GM21526 (cell line): ENCODE results near the gene GPR148.

Experiments
- ATAC-seq: cut with Tn5 transposase; IDR thresholded peaks from one replicate; pipeline ENCODE4 v1.9.1; 2021; ENCODE audit warnings: moderate library complexity; ENCODE audit not compliant: unreplicated experiment, low FRiP score

Gene GPR148

GRCh38 chr2:130744287-130745117 is 15.6 kb downstream of the GPR148 start:
- ATAC-seq: no peak

- no peak for ATAC-seq
Measured at GRCh38 chr2:130749078-130749477, 20.2 kb downstream of the GPR148 start.

- ATAC-seq: no peak
Measured at GRCh38 chr2:130749641-130750040, 20.8 kb downstream of the GPR148 start.

- no peak for ATAC-seq
Measured at GRCh38 chr2:130754811-130755210, 25.9 kb downstream of the GPR148 start.

GRCh38 chr2:130755256-130756052 is 26.6 kb downstream of the GPR148 start, which contains the start of gene AMER3:
TSS of gene AMER3 (plus strand) at chr2:130755540. CDS start at chr2:130762073, 6,533 bp downstream.
- no peak for ATAC-seq

- ATAC-seq: no peak
Measured at GRCh38 chr2:130756053-130756873, 27.4 kb downstream of the GPR148 start.

GRCh38 chr2:130756874-130757668 is 28.2 kb downstream of the GPR148 start:
- ATAC-seq: no peak

GRCh38 chr2:130759906-130760753 is 31.3 kb downstream of the GPR148 start:
- ATAC-seq: no peak

- ATAC-seq: no peak
Measured at GRCh38 chr2:130760754-130761751, 32.2 kb downstream of the GPR148 start.

GRCh38 chr2:130762031-130762909 is 33.4 kb downstream of the GPR148 start:
- ATAC-seq: no peak

- no peak for ATAC-seq
Measured at GRCh38 chr2:130762910-130763385, 34.1 kb downstream of the GPR148 start.

GRCh38 chr2:130763405-130763804 is 34.5 kb downstream of the GPR148 start:
- ATAC-seq: no peak

GRCh38 chr2:130764035-130764820 is 35.4 kb downstream of the GPR148 start:
- ATAC-seq: no peak

- ATAC-seq: no peak
Measured at GRCh38 chr2:130764821-130765115, 35.9 kb downstream of the GPR148 start.

- no peak for ATAC-seq
Measured at GRCh38 chr2:130765464-130765863, 36.6 kb downstream of the GPR148 start.

GRCh38 chr2:130766037-130766436 is 37.2 kb downstream of the GPR148 start:
- no peak for ATAC-seq
